Measurements from ENCODE around the gene CST9.
"Not testable (repeated sequence)": the region's sequence is repeated elsewhere in the genome, so short reads cannot be mapped to it uniquely, and the experiment has no call there.

CST9 gene

GRCh38 chr20:23636908-23637281 is 31.2 kb upstream of the CST9 start:
- peak overlapping the region; percentile 89 for H3K4me2 ChIP-seq (ENCODE audit: low read depth, low read length)
- no peaks in the 10 kb centered on the region for H3K79me2 ChIP-seq (ENCODE audit: low read length)
- peak overlapping the region; percentile 81; the same call in 1 of the 2 replicates for H3K9ac ChIP-seq (ENCODE audit: low read length)
- peak overlapping the region; percentile 91 for H2AFZ ChIP-seq (ENCODE audit: low read length)
- no peaks in the 10 kb centered on the region for H3K9me3 ChIP-seq (replicated peaks; ENCODE audit: insufficient read depth, low read length)
- no peaks in the 10 kb centered on the region for H4K20me1 ChIP-seq (ENCODE audit: insufficient read depth, low read length)
- no peaks in the 10 kb centered on the region for H3F3A ChIP-seq (ENCODE audit: insufficient read depth, low read length)
- H3K4me1 ChIP-seq (ENCODE audit: low read length), result no peaks in the 10 kb centered on the region
- H3K27me3 ChIP-seq (replicated peaks; ENCODE audit: insufficient read depth, low read length), result no peaks in the 10 kb centered on the region
- DNase-seq, result no peak
- TF ChIP-seq EZH2 (optimal IDR thresholded peaks at IDR 0.05; ENCODE audit: low read depth, low read length) (no peak), EZH2phosphoT487 (IDR thresholded peaks at IDR 0.05; ENCODE audit: low read length) (no peak)
- H3K27ac ChIP-seq (ENCODE audit: low read length), result no peak overlapping the region
- H3K4me3 ChIP-seq (ENCODE audit: low read length), result peak overlapping the region; percentile 93
- no peaks in the 10 kb centered on the region for H3K9me2 ChIP-seq (replicated peaks; ENCODE audit: insufficient read depth, low read length)
- no peaks in the 10 kb centered on the region for H3K36me3 ChIP-seq (replicated peaks; ENCODE audit: insufficient read depth, low read length)

- H3K4me2 ChIP-seq (ENCODE audit: low read depth, low read length), result peak overlapping the region; percentile 89; the same call in 1 of the 2 replicates
- no peak overlapping the region for H3K4me3 ChIP-seq (ENCODE audit: low read length)
Measured at GRCh38 chr20:23636182-23636907, 30.6 kb upstream of the CST9 start.

GRCh38 chr20:23635768-23636090 is 30.0 kb upstream of the CST9 start:
- not testable (repeated sequence) for H3F3A ChIP-seq (ENCODE audit: insufficient read depth, low read length); H3K9me3 ChIP-seq (replicated peaks; ENCODE audit: insufficient read depth, low read length); H3K4me1 ChIP-seq (ENCODE audit: low read length); H4K20me1 ChIP-seq (ENCODE audit: insufficient read depth, low read length); H3K27me3 ChIP-seq (replicated peaks; ENCODE audit: insufficient read depth, low read length); H3K4me2 ChIP-seq (ENCODE audit: low read depth, low read length); H3K79me2 ChIP-seq (ENCODE audit: low read length); H2AFZ ChIP-seq (ENCODE audit: low read length); H3K36me3 ChIP-seq (replicated peaks; ENCODE audit: insufficient read depth, low read length); H3K9me2 ChIP-seq (replicated peaks; ENCODE audit: insufficient read depth, low read length); H3K4me3 ChIP-seq (ENCODE audit: low read length); H3K27ac ChIP-seq (ENCODE audit: low read length); H3K9ac ChIP-seq (ENCODE audit: low read length); DNase-seq

More at GRCh38 chr20:23636182-23636907, 30.6 kb upstream of the CST9 start:
- DNase-seq, result no peak
- no peaks in the 10 kb centered on the region for H3F3A ChIP-seq (ENCODE audit: insufficient read depth, low read length)
- H3K9me3 ChIP-seq (replicated peaks; ENCODE audit: insufficient read depth, low read length), result no peaks in the 10 kb centered on the region
- no peaks in the 10 kb centered on the region for H3K4me1 ChIP-seq (ENCODE audit: low read length)
- no peaks in the 10 kb centered on the region for H3K79me2 ChIP-seq (ENCODE audit: low read length)
- H3K27ac ChIP-seq (ENCODE audit: low read length), result no peak overlapping the region
- no peaks in the 10 kb centered on the region for H3K36me3 ChIP-seq (replicated peaks; ENCODE audit: insufficient read depth, low read length)
- H4K20me1 ChIP-seq (ENCODE audit: insufficient read depth, low read length), result no peaks in the 10 kb centered on the region
- H3K9ac ChIP-seq (ENCODE audit: low read length), result no peak overlapping the region
- H3K27me3 ChIP-seq (replicated peaks; ENCODE audit: insufficient read depth, low read length), result no peaks in the 10 kb centered on the region
- H2AFZ ChIP-seq (ENCODE audit: low read length), result no peak overlapping the region
- H3K9me2 ChIP-seq (replicated peaks; ENCODE audit: insufficient read depth, low read length), result no peaks in the 10 kb centered on the region
- TF ChIP-seq CTCF (IDR thresholded peaks at IDR 0.05; ENCODE audit: low read length), result no peak
- TF ChIP-seq EZH2phosphoT487 (IDR thresholded peaks at IDR 0.05; ENCODE audit: low read length), result no peak
- TF ChIP-seq EZH2 (optimal IDR thresholded peaks at IDR 0.05; ENCODE audit: low read depth, low read length), result no peak

GRCh38 chr20:23634985-23635767 is 29.5 kb upstream of the CST9 start:
- no peak for DNase-seq
- no peaks in the 10 kb centered on the region for H3K36me3 ChIP-seq (replicated peaks; ENCODE audit: insufficient read depth, low read length)
- no peaks in the 10 kb centered on the region for H4K20me1 ChIP-seq (ENCODE audit: insufficient read depth, low read length)
- H3K9me2 ChIP-seq (replicated peaks; ENCODE audit: insufficient read depth, low read length), result no peaks in the 10 kb centered on the region
- H3K4me3 ChIP-seq (ENCODE audit: low read length), result no peak overlapping the region
- no peak overlapping the region for H3K9ac ChIP-seq (ENCODE audit: low read length)
- H3K9me3 ChIP-seq (replicated peaks; ENCODE audit: insufficient read depth, low read length), result no peaks in the 10 kb centered on the region
- H3K27ac ChIP-seq (ENCODE audit: low read length), result no peak overlapping the region
- TF ChIP-seq CTCF (IDR thresholded peaks at IDR 0.05; ENCODE audit: low read length), result no peak
- TF ChIP-seq EZH2 (optimal IDR thresholded peaks at IDR 0.05; ENCODE audit: low read depth, low read length), result no peak
- TF ChIP-seq EZH2phosphoT487 (IDR thresholded peaks at IDR 0.05; ENCODE audit: low read length), result no peak
- H3K79me2 ChIP-seq (ENCODE audit: low read length), result no peaks in the 10 kb centered on the region
- no peak overlapping the region for H3K4me2 ChIP-seq (ENCODE audit: low read depth, low read length)
- no peaks in the 10 kb centered on the region for H3K27me3 ChIP-seq (replicated peaks; ENCODE audit: insufficient read depth, low read length)
- no peaks in the 10 kb centered on the region for H3K4me1 ChIP-seq (ENCODE audit: low read length)
- no peak overlapping the region for H2AFZ ChIP-seq (ENCODE audit: low read length)
- no peaks in the 10 kb centered on the region for H3F3A ChIP-seq (ENCODE audit: insufficient read depth, low read length)
